GM12878 (cell line): ENCODE data around the gene FAM171A1. TPM values are rescaled to one million over a fixed set of nuclear protein-coding genes. Genes with fewer than 3 reads are reported as not detected.

Experiments
- ATAC-seq: fragments of 200-7000 bp; cut with Tn5 transposase; 3 replicates; pipeline ENCODE4 v1.9.1; 2020; ENCODE audit warnings: mild to moderate bottlenecking, moderate library complexity
- BruUV-seq: library from RNA; stranded (reverse); fragments of 400-500 nt; replicated peaks from 2 replicates; lab custom pipeline; 2021; lab: Mats Ljungman, UMichigan
- CTCF ChIA-PET: fragments of 300-600 bp; sonication (Branson Sonifier 250); formaldehyde crosslinking; extraction: SDS; loops from one replicate; lab custom pipeline; 2021; ENCODE audit warnings: inconsistent platforms; lab: Yijun Ruan, JAX
- POLR2A ChIA-PET: fragments of 350-600 bp; formaldehyde crosslinking; extraction: SDS; loops from one replicate; lab custom pipeline; 2021; ENCODE audit warnings: inconsistent platforms; lab: Charles Lee
- RAD21 ChIA-PET: fragments of 300-600 bp; sonication (Branson Sonifier 250); formaldehyde crosslinking; loops from one replicate; lab custom pipeline; 2023; ENCODE audit warnings: antibody characterized with exemption; ENCODE audit not compliant: unreplicated experiment; lab: Charles Lee
- SMC1A ChIA-PET: fragments of 300-600 bp; sonication (Branson Sonifier 250); formaldehyde crosslinking; loops from one replicate; lab custom pipeline; 2023; ENCODE audit not compliant: unreplicated experiment, uncharacterized antibody; lab: Charles Lee
- DNase-seq: peaks from one replicate; pipeline ENCODE4 v3.0.0-alpha.2; 2011; ENCODE audit warnings: low read depth, low spot score
- FAIRE-seq: peaks from 3 replicates; lab custom pipeline; 2011; peaks lifted over from hg19 to GRCh38; lab: Jason Lieb, UNC
- H2AFZ ChIP-seq: 2 replicates; pipeline ENCODE4 v1.6.0; 2011; ENCODE audit warnings: low read depth, low read length, control low read depth; ENCODE audit not compliant: control insufficient read depth
- H3K27ac ChIP-seq: 2 replicates; pipeline ENCODE4 v1.5.1; 2011; ENCODE audit warnings: control low read depth; ENCODE audit not compliant: control insufficient read depth, insufficient read depth
- H3K27me3 ChIP-seq, 2 experiments: replicated peaks in 1 of 2; 2 replicates each; pipeline versions ENCODE4 v1.6.0 to v1.6.1; 2011; ENCODE audit warnings: low read length in 1 of 2; ENCODE audit not compliant: control insufficient read depth in 2 of 2, insufficient read depth in 2 of 2
- H3K36me3 ChIP-seq, 2 experiments: 2 replicates each; pipeline ENCODE4 v1.5.1; 2011; ENCODE audit warnings: low read length in 1 of 2; ENCODE audit not compliant: control insufficient read depth in 2 of 2, insufficient read depth in 2 of 2
- H3K4me1 ChIP-seq: 2 replicates; pipeline ENCODE4 v1.6.1; 2011; ENCODE audit warnings: mild to moderate bottlenecking, low read length, moderate library complexity, mixed read lengths; ENCODE audit not compliant: control insufficient read depth, insufficient read depth
- H3K4me2 ChIP-seq: 2 replicates; pipeline ENCODE4 v1.6.0; 2011; ENCODE audit warnings: control low read depth; ENCODE audit not compliant: control insufficient read depth, insufficient read depth
- H3K4me3 ChIP-seq: fragments of 200-600 bp; sonication (generic); 2 replicates; pipeline ENCODE4 v1.5.1; 2016
- H3K79me2 ChIP-seq: 2 replicates; pipeline ENCODE4 v1.6.0; 2011; ENCODE audit warnings: low read length; ENCODE audit not compliant: control insufficient read depth, insufficient read depth
- H3K9ac ChIP-seq: 2 replicates; pipeline ENCODE4 v1.8.0; 2011; ENCODE audit warnings: low read length, control low read depth, mixed read lengths; ENCODE audit not compliant: control insufficient read depth, insufficient read depth
- H3K9me3 ChIP-seq: replicated peaks from 3 replicates; pipeline ENCODE4 v1.5.1; 2011; ENCODE audit warnings: mild to moderate bottlenecking, low read length; ENCODE audit not compliant: control insufficient read depth, insufficient read depth
- H4K20me1 ChIP-seq: 2 replicates; pipeline ENCODE4 v1.6.0; 2011; ENCODE audit not compliant: control insufficient read depth, insufficient read depth
- MEF2B ChIP-seq: fragments of 450-650 bp; IDR thresholded peaks from 2 replicates; pipeline ENCODE4 v1.6.1; 2018; ENCODE audit warnings: mild to moderate bottlenecking, moderate library complexity; ENCODE audit not compliant: partially characterized antibody, poor library complexity, severe bottlenecking
- POLR2AphosphoS5 ChIP-seq: IDR thresholded peaks from 2 replicates; pipeline ENCODE4 v1.6.1; 2011; ENCODE audit warnings: mild to moderate bottlenecking, low read length, inconsistent platforms
- POU2F2 ChIP-seq: IDR thresholded peaks from 3 replicates; pipeline ENCODE4 v1.6.1; 2011; ENCODE audit warnings: low read depth, mild to moderate bottlenecking, low read length, borderline replicate concordance
- RAD21 ChIP-seq: IDR thresholded peaks from 2 replicates; pipeline ENCODE4 v1.6.1; 2011; ENCODE audit warnings: mild to moderate bottlenecking, low read depth, low read length, moderate library complexity; ENCODE audit not compliant: insufficient read depth
- SMC3 ChIP-seq: IDR thresholded peaks from 2 replicates; pipeline ENCODE4 v1.6.1; 2011; ENCODE audit warnings: low read length, improper control_type of control experiment, borderline replicate concordance
- TCF7 ChIP-seq: IDR thresholded peaks from 2 replicates; pipeline ENCODE4 v1.6.1; 2014; ENCODE audit warnings: antibody characterized with exemption, borderline replicate concordance
- ZNF592 ChIP-seq: fragments of 450-650 bp; IDR thresholded peaks from 2 replicates; pipeline ENCODE4 v1.6.1; 2017; ENCODE audit warnings: mild to moderate bottlenecking, moderate library complexity
- ZNF622 ChIP-seq: fragments of 450-650 bp; IDR thresholded peaks from 2 replicates; pipeline ENCODE4 v1.6.1; 2017; ENCODE audit warnings: mild to moderate bottlenecking, inconsistent platforms
- WGBS: methylation state at CpG from one replicate; pipeline ENCODE4 v1.1.6; 2016; ENCODE audit warnings: low lambda C conversion rate; ENCODE audit not compliant: insufficient replicate concordance, insufficient coverage; ENCODE audit errors: missing lambda C conversion rate; 5-methylcytosine and 5-hydroxymethylcytosine counted together
- in situ Hi-C: fragments of 300-500 bp; cut with MboI; formaldehyde crosslinking; loops from 9 replicates; pipeline ENCODE4 v1.14.3; 2018; ENCODE audit warnings: mixed read lengths
- intact Hi-C: fragments of 100-400 bp; cut with micrococcal nuclease; formaldehyde crosslinking; loops from one replicate; pipeline ENCODE4 v1.14.2; 2022; ENCODE audit not compliant: unreplicated experiment
- polyA plus RNA-seq, 11 experiments: library from polyadenylated mRNA; depleted of rRNA in 4 of 11; unstranded in 6 of 11; stranded (reverse) in 5 of 11; fragments of >200 nt; fragmentation: Nextera tagmentation in 4 of 11; fragmentation: Illumina TruSeq in 1 of 11; extraction: Ambion mirVana in 4 of 11; extraction: Trizol in 1 of 11; gene quantifications; 1 replicate in 1 of 11; 2 replicates in 10 of 11; pipeline versions ENCODE4 v1.2.1 to v1.2.3, GENCODE V29; 2011 to 2016; ENCODE audit warnings: inconsistent platforms in 2 of 11, missing spikeins in 2 of 11, low read depth in 1 of 11
- total RNA-seq, 4 experiments: library from RNA; depleted of rRNA in 3 of 4; stranded (reverse); fragments of >200 nt in 3 of 4; fragmentation: Illumina TruSeq in 1 of 4; extraction: Trizol in 1 of 4; gene quantifications; 2 replicates each; pipeline versions ENCODE4 v1.2.1 to v1.2.3, GENCODE V29; 2013 to 2021

Gene FAM171A1
- total and polyA plus RNA-seq, 10 of the 15 experiments (the other 5 are each of a cell fraction or from before 2014, with no cell fraction given) = 0.05 to 0.28 (median 0.10) TPM; not detected in 1

GRCh38 chr10:15352836-15353235 lies 18.3 kb downstream of the FAM171A1 start:
- Histone ChIP-seq H3K4me3 (no peak overlapping the region), H3K27ac (no peak overlapping the region), H3K27me3 (peaks cover 0 to 2% of the 10 kb centered on the region in 2 experiments; a peak in 2 of 4 replicates), H3K79me2 (no peaks in the 10 kb centered on the region), H3K4me2 (no peak overlapping the region), H3K9ac (no peak overlapping the region), H4K20me1 (no peaks in the 10 kb centered on the region), H3K9me3 (no peaks in the 10 kb centered on the region), H3K4me1 (no peaks in the 10 kb centered on the region), H3K36me3 (no peaks in the 10 kb centered on the region), H2AFZ (no peak overlapping the region)
- TF ChIP-seq SMC3 = no peak
- TF ChIP-seq POU2F2 = no peak
- no peak for TF ChIP-seq MEF2B
- TF ChIP-seq TCF7 = no peak
- TF ChIP-seq ZNF622 = no peak
- TF ChIP-seq POLR2AphosphoS5 = no peak
- no peak for TF ChIP-seq RAD21
- no peak for TF ChIP-seq ZNF592
- CTCF ChIA-PET = no interaction called here
- no peak for FAIRE-seq
- RAD21 ChIA-PET = no interaction called here
- SMC1A ChIA-PET = no interaction called here
- BruUV-seq = no TSS peak
- WGBS = 82% methylated on average over 7 of the region's 7 CpGs
- POLR2A ChIA-PET = no interaction called here
- intact Hi-C loops (no loop called here), in situ Hi-C loops (no loop called here)
- ATAC-seq = no peak
- no peak for DNase-seq
